Measurements from ENCODE around the gene RAPGEF4. TPM values are rescaled to one million over a fixed set of nuclear protein-coding genes. Genes with fewer than 3 reads are reported as not detected.

RAPGEF4 gene
- total RNA-seq, 1 donor: 2.6 TPM

GRCh38 chr2:173059971-173060461 lies 324.4 kb downstream of the RAPGEF4 start:
- no peak overlapping the region for H3K4me3 ChIP-seq (ENCODE audit: low read depth, low read length)
- TF ChIP-seq, protein P1, sequence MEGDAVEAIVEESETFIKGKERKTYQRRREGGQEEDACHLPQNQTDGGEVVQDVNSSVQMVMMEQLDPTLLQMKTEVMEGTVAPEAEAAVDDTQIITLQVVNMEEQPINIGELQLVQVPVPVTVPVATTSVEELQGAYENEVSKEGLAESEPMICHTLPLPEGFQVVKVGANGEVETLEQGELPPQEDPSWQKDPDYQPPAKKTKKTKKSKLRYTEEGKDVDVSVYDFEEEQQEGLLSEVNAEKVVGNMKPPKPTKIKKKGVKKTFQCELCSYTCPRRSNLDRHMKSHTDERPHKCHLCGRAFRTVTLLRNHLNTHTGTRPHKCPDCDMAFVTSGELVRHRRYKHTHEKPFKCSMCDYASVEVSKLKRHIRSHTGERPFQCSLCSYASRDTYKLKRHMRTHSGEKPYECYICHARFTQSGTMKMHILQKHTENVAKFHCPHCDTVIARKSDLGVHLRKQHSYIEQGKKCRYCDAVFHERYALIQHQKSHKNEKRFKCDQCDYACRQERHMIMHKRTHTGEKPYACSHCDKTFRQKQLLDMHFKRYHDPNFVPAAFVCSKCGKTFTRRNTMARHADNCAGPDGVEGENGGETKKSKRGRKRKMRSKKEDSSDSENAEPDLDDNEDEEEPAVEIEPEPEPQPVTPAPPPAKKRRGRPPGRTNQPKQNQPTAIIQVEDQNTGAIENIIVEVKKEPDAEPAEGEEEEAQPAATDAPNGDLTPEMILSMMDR (IDR thresholded peaks at IDR 0.05; ENCODE audit: insufficient read depth, low read depth, low read length): no peak
- peak; percentile 75 for DNase-seq (ENCODE audit: low read depth)

GRCh38 chr2:173062801-173063200 lies 327.2 kb downstream of the RAPGEF4 start:
- H3K4me3 ChIP-seq (ENCODE audit: low read depth, low read length): no peak overlapping the region
- DNase-seq (ENCODE audit: low read depth): no peak
- TF ChIP-seq, protein P1 (IDR thresholded peaks at IDR 0.05; ENCODE audit: insufficient read depth, low read depth, low read length): no peak

- peak; percentile 71 for DNase-seq (ENCODE audit: low read depth)
- TF ChIP-seq, protein P1 (IDR thresholded peaks at IDR 0.05; ENCODE audit: insufficient read depth, low read depth, low read length): no peak
- no peak overlapping the region for H3K4me3 ChIP-seq (ENCODE audit: low read depth, low read length)
Observed at GRCh38 chr2:173064151-173064805, 328.6 kb downstream of the RAPGEF4 start.

DNA sequence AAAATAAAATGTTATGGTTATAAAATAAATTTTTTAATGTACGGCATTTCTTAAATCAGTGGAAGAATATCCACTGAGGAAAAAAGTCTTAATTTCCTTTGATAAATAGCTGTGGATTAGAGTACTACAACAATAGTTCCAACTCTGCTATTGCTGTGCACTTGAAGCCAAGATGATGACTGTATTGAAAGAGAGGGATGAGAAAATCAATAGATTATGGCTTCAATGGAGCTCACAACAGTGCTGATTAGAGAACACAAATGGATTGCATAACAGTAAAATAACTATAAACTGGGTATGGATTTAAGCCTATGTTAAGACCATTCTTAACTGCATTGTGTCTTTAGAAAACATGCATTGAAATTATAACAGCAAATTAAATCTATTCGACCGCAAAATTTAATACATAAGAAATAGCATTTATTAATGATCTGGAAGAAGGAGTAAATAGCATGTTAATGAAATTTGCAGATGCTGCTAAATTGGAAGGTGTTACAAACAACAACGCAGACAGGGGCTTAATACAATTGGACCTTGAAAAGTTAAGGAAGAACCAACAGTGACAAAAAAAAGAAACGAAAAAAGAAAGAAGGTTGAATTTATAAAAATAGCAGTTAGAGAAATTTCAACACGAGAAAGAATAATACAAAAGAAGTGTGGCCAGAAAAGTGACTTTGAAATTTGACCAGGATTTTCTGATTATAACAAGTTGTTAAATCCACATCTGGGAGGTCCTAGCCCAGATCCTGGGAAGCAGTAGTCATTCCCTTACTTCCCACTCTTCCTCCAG lies 331.4 kb downstream of the RAPGEF4 start:
- TF ChIP-seq, protein P1 (IDR thresholded peaks at IDR 0.05; ENCODE audit: insufficient read depth, low read depth, low read length): no peak
- no peak overlapping the region for H3K4me3 ChIP-seq (ENCODE audit: low read depth, low read length)
- no peak for DNase-seq (ENCODE audit: low read depth)

GRCh38 chr2:173075056-173075780 lies 339.6 kb downstream of the RAPGEF4 start:
- TF ChIP-seq, protein P1 (IDR thresholded peaks at IDR 0.05; ENCODE audit: insufficient read depth, low read depth, low read length): no peak
- no peak for DNase-seq (ENCODE audit: low read depth)
- H3K4me3 ChIP-seq (ENCODE audit: low read depth, low read length): peak overlapping the region; percentile 73

DNA sequence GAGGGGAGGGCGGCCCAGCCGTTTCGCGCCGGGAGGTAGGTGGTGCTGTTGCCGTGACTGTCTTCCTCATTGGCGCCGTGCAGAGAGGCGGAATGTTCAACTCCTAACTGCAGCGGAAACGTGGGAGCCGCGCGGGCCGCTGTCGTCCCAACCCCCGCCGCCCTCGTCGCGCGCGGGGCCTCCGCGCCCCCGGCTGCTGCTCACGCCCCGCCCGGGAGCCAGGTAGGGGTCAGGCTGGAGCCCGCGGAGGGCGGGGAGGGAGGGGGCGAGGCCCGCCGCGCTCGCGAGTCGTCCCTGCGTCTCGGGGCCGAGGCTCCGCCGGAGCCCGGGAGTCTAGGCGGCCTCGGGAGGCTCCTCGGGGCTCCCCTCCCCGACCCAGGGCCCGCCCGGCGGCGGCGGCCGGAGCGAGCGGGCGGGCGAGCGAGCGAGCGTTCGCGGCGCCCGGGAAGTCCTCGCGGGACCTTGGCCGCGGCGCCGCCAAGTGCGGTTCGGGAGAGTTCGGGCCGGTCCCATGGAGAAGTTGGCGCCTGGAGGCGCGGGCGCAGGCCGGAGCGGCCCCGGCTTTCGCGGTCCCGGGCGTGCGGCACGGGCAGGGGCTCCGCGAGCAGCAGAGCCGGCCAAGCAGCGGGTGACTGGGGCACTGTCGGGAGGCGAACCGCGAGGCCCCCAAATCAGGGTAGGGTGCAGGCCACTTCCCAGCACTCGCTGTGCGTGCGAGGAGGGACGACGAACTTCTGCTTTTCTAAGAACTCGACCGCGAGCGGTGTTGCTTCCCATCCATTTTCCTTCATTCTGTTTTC lies 340.3 kb downstream of the RAPGEF4 start, which contains the start of gene MAP3K20:
MAP3K20 (plus strand) TSS at position 66 of the 800 bp plus-strand sequence. CDS start 15,186 bp downstream, outside the sequence.
- peak within 1 kb of the TSS; percentile 73 for H3K4me3 ChIP-seq (ENCODE audit: low read depth, low read length)
- peak; percentile 72 for DNase-seq (ENCODE audit: low read depth)
- TF ChIP-seq, protein P1 (IDR thresholded peaks at IDR 0.05; ENCODE audit: insufficient read depth, low read depth, low read length): peak; percentile 31

Data from fibroblast of villous mesenchyme (primary cell).